WTC11 (cell line): ENCODE data around the gene BPIFB2. TPM values are rescaled to one million over a fixed set of nuclear protein-coding genes. Genes with fewer than 3 reads are reported as not detected.

Source experiments
- ATAC-seq: fragments of 200-7000 bp; cut with Tn5 transposase; 2 replicates; pipeline ENCODE4 v1.10.0; 2021; ENCODE audit warnings: mild to moderate bottlenecking, moderate library complexity
- CTCF ChIA-PET: fragments of 300-600 bp; sonication (Branson Sonifier 250); formaldehyde crosslinking; loops from one replicate; lab custom pipeline; 2021; ENCODE audit warnings: antibody characterized with exemption; lab: Charles Lee
- POLR2A ChIA-PET: fragments of 350-600 bp; sonication (Branson Sonifier 250); formaldehyde crosslinking; loops from one replicate; lab custom pipeline; 2021; ENCODE audit warnings: antibody characterized with exemption; lab: Charles Lee
- DNase-seq: peaks from one replicate; pipeline ENCODE4 v3.0.0; 2021; ENCODE audit warnings: low spot score
- H3K27ac Mint-ChIP-seq: 2 replicates; pipeline ENCODE4 v1.8.0; 2021; ENCODE audit warnings: mixed read lengths
- H3K27me3 Mint-ChIP-seq: 2 replicates; pipeline ENCODE4 v1.8.0; 2021; ENCODE audit warnings: low read depth, mild to moderate bottlenecking, moderate library complexity, mixed read lengths
- H3K36me3 Mint-ChIP-seq: 2 replicates; pipeline ENCODE4 v1.8.0; 2021; ENCODE audit warnings: mixed read lengths
- H3K4me1 Mint-ChIP-seq: 2 replicates; pipeline ENCODE4 v1.8.0; 2022; ENCODE audit warnings: mixed read lengths
- H3K4me3 Mint-ChIP-seq: 2 replicates; pipeline ENCODE4 v1.8.0; 2021; ENCODE audit warnings: mild to moderate bottlenecking, moderate library complexity, mixed read lengths
- H3K9me3 Mint-ChIP-seq: 2 replicates; pipeline ENCODE4 v1.8.0; 2021; ENCODE audit warnings: mixed read lengths
- ARID4B ChIP-seq: sonication (generic); formaldehyde crosslinking; IDR thresholded peaks from 2 replicates; pipeline ENCODE4 v1.8.0; 2023; ENCODE audit warnings: missing genetic modification reagents, mild to moderate bottlenecking, borderline replicate concordance
- CREM ChIP-seq: sonication (generic); formaldehyde crosslinking; IDR thresholded peaks from 2 replicates; pipeline ENCODE4 v1.8.1; 2022; ENCODE audit warnings: mild to moderate bottlenecking, missing genetic modification reagents, moderate library complexity
- E2F4 ChIP-seq: sonication (generic); formaldehyde crosslinking; IDR thresholded peaks from 2 replicates; pipeline ENCODE4 v1.8.1; 2022; ENCODE audit warnings: low read depth, mild to moderate bottlenecking, moderate library complexity, missing genetic modification reagents, borderline replicate concordance
- E2F5 ChIP-seq: sonication (generic); formaldehyde crosslinking; IDR thresholded peaks from 2 replicates; pipeline ENCODE4 v1.8.1; 2022; ENCODE audit warnings: mild to moderate bottlenecking, moderate library complexity, missing genetic modification reagents
- FOXP4 ChIP-seq: sonication (generic); formaldehyde crosslinking; IDR thresholded peaks from 2 replicates; pipeline ENCODE4 v1.8.0; 2022; ENCODE audit warnings: mild to moderate bottlenecking, missing genetic modification reagents
- GRHL2 ChIP-seq: fragments of 250-450 bp; sonication (Bioruptor Pico); IDR thresholded peaks from 2 replicates; pipeline ENCODE4 v1.8.0; 2022; ENCODE audit warnings: mild to moderate bottlenecking, moderate library complexity; ENCODE audit not compliant: insufficient replicate concordance, severe bottlenecking
- IRF1 ChIP-seq: sonication (generic); formaldehyde crosslinking; IDR thresholded peaks from 2 replicates; pipeline ENCODE4 v1.8.0; 2023; ENCODE audit warnings: missing genetic modification reagents
- JAZF1 ChIP-seq: fragments of 250-450 bp; sonication (Bioruptor Pico); IDR thresholded peaks from 2 replicates; pipeline ENCODE4 v1.9.0; 2021; ENCODE audit warnings: moderate library complexity, mild to moderate bottlenecking, inconsistent platforms
- NFYB ChIP-seq: sonication (generic); formaldehyde crosslinking; conservative IDR thresholded peaks from 2 replicates; pipeline ENCODE4 v1.8.0; 2022; ENCODE audit warnings: low read depth, missing genetic modification reagents
- NR1H2 ChIP-seq: sonication (generic); formaldehyde crosslinking; IDR thresholded peaks from 2 replicates; pipeline ENCODE4 v1.9.0; 2021; ENCODE audit warnings: mild to moderate bottlenecking, moderate library complexity, missing genetic modification reagents
- PREB ChIP-seq: sonication (generic); formaldehyde crosslinking; IDR thresholded peaks from 2 replicates; pipeline ENCODE4 v1.8.1; 2022; ENCODE audit warnings: mild to moderate bottlenecking, missing genetic modification reagents, moderate library complexity, borderline replicate concordance
- PRRX2 ChIP-seq: fragments of 250-450 bp; sonication (Bioruptor Pico); IDR thresholded peaks from 2 replicates; pipeline ENCODE4 v1.8.0; 2021; ENCODE audit warnings: mild to moderate bottlenecking
- SOX15 ChIP-seq: fragments of 250-450 bp; sonication (Bioruptor Pico); IDR thresholded peaks from 2 replicates; pipeline ENCODE4 v1.9.0; 2021; ENCODE audit warnings: mild to moderate bottlenecking
- TP53 ChIP-seq: sonication (generic); formaldehyde crosslinking; IDR thresholded peaks from 2 replicates; pipeline ENCODE4 v1.8.1; 2023; ENCODE audit warnings: mild to moderate bottlenecking, missing genetic modification reagents
- ZNF121 ChIP-seq: sonication (generic); formaldehyde crosslinking; IDR thresholded peaks from 2 replicates; pipeline ENCODE4 v1.8.0; 2023; ENCODE audit warnings: missing genetic modification reagents
- ZNF232 ChIP-seq: sonication (generic); formaldehyde crosslinking; IDR thresholded peaks from 2 replicates; pipeline ENCODE4 v1.8.0; 2022; ENCODE audit warnings: mild to moderate bottlenecking, missing genetic modification reagents
- ZNF423 ChIP-seq: fragments of 250-450 bp; sonication (Bioruptor Pico); IDR thresholded peaks from 2 replicates; pipeline ENCODE4 v2.1.2; 2022; ENCODE audit warnings: mild to moderate bottlenecking, moderate library complexity
- ZNF671 ChIP-seq: fragments of 250-450 bp; sonication (Bioruptor Pico); IDR thresholded peaks from 2 replicates; pipeline ENCODE4 v1.8.0; 2021; ENCODE audit warnings: mild to moderate bottlenecking
- total RNA-seq: library from RNA; stranded (reverse); gene quantifications from 3 replicates; pipeline ENCODE4 v1.2.3, GENCODE V29; 2021

The BPIFB2 gene
- total RNA-seq, 1 experiment from 2014 or later, result 0.09 TPM

- Mint-ChIP-seq H3K9me3 (no peaks in the 10 kb centered on the region), H3K36me3 (no peaks in the 10 kb centered on the region), H3K4me1 (peaks cover 16% of the 10 kb centered on the region; the same call in 1 of the 2 replicates), H3K27me3 (no peaks in the 10 kb centered on the region), H3K27ac (no peak overlapping the region), H3K4me3 (no peak overlapping the region)
- no peak for DNase-seq
- TF ChIP-seq ZNF121 (CRISPR knock-in tag), result no peak
- TF ChIP-seq GRHL2, result no peak
- no peak for TF ChIP-seq FOXP4 (CRISPR knock-in tag)
- TF ChIP-seq IRF1 (CRISPR knock-in tag), result no peak
- no peak for TF ChIP-seq ZNF232 (CRISPR knock-in tag)
- no peak for TF ChIP-seq PREB (CRISPR knock-in tag)
- TF ChIP-seq E2F4 (CRISPR knock-in tag), result no peak
- TF ChIP-seq CREM (CRISPR knock-in tag), result no peak
- no peak for TF ChIP-seq JAZF1
- no peak for TF ChIP-seq ARID4B (CRISPR knock-in tag)
- no peak for TF ChIP-seq ZNF423
- TF ChIP-seq E2F5 (CRISPR knock-in tag), result no peak
- TF ChIP-seq TP53 (CRISPR knock-in tag), result no peak
- TF ChIP-seq PRRX2, result no peak
- TF ChIP-seq NR1H2 (CRISPR knock-in tag), result no peak
- no peak for TF ChIP-seq ZNF671 (CRISPR knock-in tag)
- no peak for TF ChIP-seq SOX15 (CRISPR knock-in tag)
- TF ChIP-seq NFYB (CRISPR knock-in tag), result no peak
- ChIA-PET CTCF (interaction anchor here (1.6 to 5.6 kb wide), 4 partner anchors 9 to 120 kb away, joined by 6 to 34 read pairs (median 8); partner anchors contain the start of gene SUN5), POLR2A (no interaction called here)
- ATAC-seq, result peak; percentile 33; the same call in 1 of the 2 replicates
These were observed 7.0 kb downstream of the BPIFB2 start for GRCh38 chr20:33014336-33015113.
